CD4-positive, alpha-beta memory T cell (primary cell): ENCODE data around the gene CTSZ. TPM values are rescaled to one million over a fixed set of nuclear protein-coding genes. Genes with fewer than 3 reads are reported as not detected.

Experiments used
- CTCF ChIA-PET: fragments of 350-600 bp; sonication (Branson Sonifier 250); formaldehyde crosslinking; loops from one replicate; lab custom pipeline; 2021; ENCODE audit warnings: inconsistent platforms; ENCODE audit not compliant: partially characterized antibody; lab: Charles Lee
- POLR2A ChIA-PET: fragments of 350-600 bp; sonication (Branson Sonifier 250); formaldehyde crosslinking; loops from one replicate; lab custom pipeline; 2021; ENCODE audit not compliant: partially characterized antibody; lab: Charles Lee
- DNase-seq, 5 donors: peaks; one replicate each; pipeline versions ENCODE4 v3.0.0 to v3.0.0-alpha.2; 2020 to 2022; ENCODE audit warnings: mixed read lengths in 1 of 5
- H3K27ac ChIP-seq: one replicate; pipeline ENCODE4 v1.7.0; 2013; ENCODE audit warnings: low read depth, low read length
- H3K27me3 ChIP-seq: 2 replicates; pipeline ENCODE4 v1.7.0; 2013; ENCODE audit warnings: mild to moderate bottlenecking, low read length, moderate library complexity; ENCODE audit not compliant: insufficient read depth
- H3K36me3 ChIP-seq: 2 replicates; pipeline ENCODE4 v1.7.0; 2013; ENCODE audit warnings: mild to moderate bottlenecking, low read length, moderate library complexity; ENCODE audit not compliant: insufficient read depth
- H3K4me1 ChIP-seq: 2 replicates; pipeline ENCODE4 v1.7.0; 2013; ENCODE audit warnings: mild to moderate bottlenecking, low read length, moderate library complexity; ENCODE audit not compliant: insufficient read depth
- H3K4me3 ChIP-seq, 2 donors: one replicate each; pipeline ENCODE4 v1.7.0; 2013; ENCODE audit warnings: low read length in 2 of 2, mild to moderate bottlenecking in 1 of 2
- H3K9me3 ChIP-seq, 2 donors: one replicate each; pipeline ENCODE4 v1.7.0; 2013; ENCODE audit warnings: low read length in 2 of 2, control low read depth in 1 of 2; ENCODE audit not compliant: control insufficient read depth in 1 of 2
- H3K27ac Mint-ChIP-seq, 7 donors: one replicate each; pipeline ENCODE4 v1.8.0; 2020 to 2021; ENCODE audit warnings: mixed read lengths in 7 of 7, mild to moderate bottlenecking in 6 of 7, inconsistent platforms in 3 of 7, moderate library complexity in 3 of 7
- H3K27me3 Mint-ChIP-seq, 2 donors: one replicate each; pipeline ENCODE4 v1.8.0; 2020 to 2021; ENCODE audit warnings: mixed read lengths in 2 of 2
- H3K36me3 Mint-ChIP-seq, 2 donors: one replicate each; pipeline ENCODE4 v1.8.0; 2020 to 2021; ENCODE audit warnings: mixed read lengths in 2 of 2, inconsistent platforms in 1 of 2, mild to moderate bottlenecking in 1 of 2
- H3K4me1 Mint-ChIP-seq, 4 donors: one replicate each; pipeline ENCODE4 v1.8.0; 2020 to 2021; ENCODE audit warnings: mixed read lengths in 4 of 4, mild to moderate bottlenecking in 1 of 4
- H3K4me3 Mint-ChIP-seq, 8 donors: one replicate each; pipeline ENCODE4 v1.8.0; 2020 to 2021; ENCODE audit warnings: mixed read lengths in 8 of 8, mild to moderate bottlenecking in 7 of 8, moderate library complexity in 6 of 8, inconsistent platforms in 3 of 8
- H3K9me3 Mint-ChIP-seq, 8 donors: one replicate each; pipeline ENCODE4 v1.8.0; 2020 to 2021; ENCODE audit warnings: mixed read lengths in 8 of 8, mild to moderate bottlenecking in 5 of 8, inconsistent platforms in 3 of 8, moderate library complexity in 1 of 8
- intact Hi-C: fragments of 100-400 bp; cut with micrococcal nuclease; formaldehyde crosslinking; loops from one replicate; pipeline ENCODE4 v1.15.1; 2023
- polyA plus RNA-seq, 2 donors: library from polyadenylated mRNA; unstranded; fragments of 300-500 nt; fragmentation: Illumina TruSeq; gene quantifications; one replicate each; pipeline ENCODE4 v1.2.3, GENCODE V29; 2021
- total RNA-seq, 2 experiments: library from RNA; stranded (reverse); gene quantifications; one replicate each; pipeline ENCODE4 v1.2.3, GENCODE V29; 2021

Gene CTSZ
- total and polyA plus RNA-seq, 4 experiments from 2014 or later, result 0.76 to 37.3 (median 19.1) TPM

DNA sequence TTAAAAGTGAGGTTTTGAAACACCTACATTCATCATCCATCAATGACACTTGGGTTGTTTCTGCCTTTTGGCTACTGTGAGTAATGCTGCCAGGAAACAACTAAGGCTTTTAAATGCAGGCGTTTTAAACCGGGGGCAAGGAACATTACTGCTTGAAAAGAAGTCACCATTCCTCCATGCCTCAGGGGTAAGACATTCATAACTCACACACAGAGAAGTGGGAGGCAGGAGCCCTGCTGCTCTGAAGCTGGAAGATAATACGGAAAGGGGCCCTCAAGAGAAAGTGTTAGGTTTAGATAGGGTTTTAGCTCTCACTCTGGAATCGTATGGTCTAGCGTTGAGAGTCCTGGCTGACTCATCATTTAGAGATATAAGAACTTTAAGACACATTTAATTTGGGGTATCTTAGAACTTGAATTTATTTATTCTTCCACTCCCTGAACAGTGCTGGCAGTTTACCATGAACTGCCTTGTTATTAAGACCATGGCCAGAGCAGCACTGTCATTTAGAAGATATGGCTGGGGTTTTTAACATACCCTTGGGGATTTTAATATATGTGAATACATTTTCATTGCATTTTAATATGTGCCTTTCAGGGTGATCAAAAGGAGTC lies 14.0 kb upstream of the CTSZ start:
- Histone ChIP-seq H3K4me3 (no peak overlapping the region), H3K9me3 (no peaks in the 10 kb centered on the region), H3K36me3 (peaks cover 41% of the 10 kb centered on the region), H3K27me3 (no peaks in the 10 kb centered on the region), H3K4me1 (peaks cover 11% of the 10 kb centered on the region), H3K27ac (no peak overlapping the region)
- H3K27ac Mint-ChIP-seq, result peak overlapping the region in 3 of 7 donors; percentile 15 to 32 (median 30)
- ChIA-PET POLR2A (interaction anchor here (1.0 to 1.6 kb wide), 2 partner anchors 11 to 109 kb away, joined by 3 read pairs; partner anchors contain the start of gene ATP5F1E), CTCF (no interaction called here)
- H3K4me1 Mint-ChIP-seq, result peaks cover 14 to 35% (median 21%) of the 10 kb centered on the region in 4 donors
- no peaks in the 10 kb centered on the region for H3K27me3 Mint-ChIP-seq
- no peaks in the 10 kb centered on the region for H3K9me3 Mint-ChIP-seq
- no peak overlapping the region for H3K4me3 Mint-ChIP-seq
- intact Hi-C loops, result no loop called here
- DNase-seq, result no peak
- peaks cover 30 to 40% of the 10 kb centered on the region in 2 donors for H3K36me3 Mint-ChIP-seq

DNA sequence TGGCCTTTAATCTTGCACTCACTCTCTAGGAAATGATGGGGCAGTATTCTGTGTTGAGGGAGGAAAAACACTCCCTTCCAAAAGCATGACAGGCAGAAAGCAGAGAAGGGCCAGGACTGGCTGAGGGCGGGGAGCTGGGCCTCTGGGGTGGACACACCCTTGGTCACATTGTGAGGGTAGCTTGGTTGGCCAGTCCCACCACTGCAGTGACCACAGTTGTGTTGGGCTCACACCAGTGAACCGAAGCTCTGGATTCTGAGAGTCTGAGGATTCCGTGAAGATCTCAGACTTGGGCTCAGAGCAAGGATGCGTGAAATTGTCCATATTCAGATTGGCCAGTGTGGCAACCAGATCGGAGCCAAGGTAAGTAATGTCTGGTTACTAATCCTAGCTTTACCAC lies 12.2 kb upstream of the CTSZ start, which contains the start of gene TUBB1:
Gene TUBB1 (plus strand): TSS at position 213 of the 400 bp plus-strand sequence. CDS start 94 bp downstream, at position 307.
- peak within 1 kb of the TSS in 1 of 8 donors; percentile 18 for H3K4me3 Mint-ChIP-seq
- H3K27me3 Mint-ChIP-seq, result no peaks in the 10 kb centered on the region
- peaks cover 20% of the 10 kb centered on the region for H3K4me1 ChIP-seq
- H3K36me3 Mint-ChIP-seq, result peaks cover 18 to 25% of the 10 kb centered on the region in 2 donors
- no peaks in the 10 kb centered on the region for H3K9me3 ChIP-seq
- H3K27ac ChIP-seq, result no peak within 1 kb of the TSS
- ChIA-PET CTCF (interaction anchor here (1.0 to 1.2 kb wide), 2 partner anchors 13 to 149 kb away, joined by 3 to 7 read pairs; partner anchors contain the start of gene ATP5F1E), POLR2A (interaction anchor here (4.1 kb wide), 1 partner anchor 13 kb away, joined by 19 read pairs; the partner anchor contains the start of gene ATP5F1E)
- no peak for DNase-seq
- H3K4me1 Mint-ChIP-seq, result peaks cover 16 to 31% (median 19%) of the 10 kb centered on the region in 4 donors
- H3K4me3 ChIP-seq, result no peak within 1 kb of the TSS
- no peaks in the 10 kb centered on the region for H3K27me3 ChIP-seq
- peaks cover 24% of the 10 kb centered on the region for H3K36me3 ChIP-seq
- H3K27ac Mint-ChIP-seq, result peak within 1 kb of the TSS in 1 of 7 donors; percentile 13
- intact Hi-C loops, result no loop called here
- H3K9me3 Mint-ChIP-seq, result no peaks in the 10 kb centered on the region

DNA sequence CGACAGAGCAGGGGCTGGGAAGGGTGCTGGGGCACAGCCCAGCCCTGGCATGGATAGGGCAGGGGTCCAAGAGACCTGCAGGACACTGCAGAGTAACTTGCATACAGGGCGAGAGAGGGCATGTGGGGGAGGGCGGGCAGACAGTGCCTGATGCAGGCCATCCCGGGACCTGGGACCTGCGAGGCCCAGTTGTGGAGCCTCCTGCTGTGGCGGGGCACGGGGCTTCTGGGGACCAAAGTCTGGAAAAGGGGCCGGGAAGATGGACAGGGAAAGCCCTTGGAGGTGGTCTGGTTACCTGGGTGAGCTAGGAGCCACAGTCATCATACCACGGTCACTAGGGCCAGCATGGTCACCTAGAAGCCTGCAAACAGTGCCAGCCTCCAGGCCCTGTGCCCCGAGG lies 11.8 kb upstream of the CTSZ start:
- Histone ChIP-seq H3K27me3 (no peaks in the 10 kb centered on the region), H3K27ac (no peak overlapping the region), H3K36me3 (peaks cover 20% of the 10 kb centered on the region), H3K9me3 (no peaks in the 10 kb centered on the region), H3K4me1 (peaks cover 24% of the 10 kb centered on the region), H3K4me3 (no peak overlapping the region)
- H3K27me3 Mint-ChIP-seq, result no peaks in the 10 kb centered on the region
- DNase-seq, result no peak
- POLR2A ChIA-PET, result interaction anchor here (4.1 kb wide), 1 partner anchor 13 kb away, joined by 19 read pairs; the partner anchor contains the start of gene ATP5F1E
- H3K9me3 Mint-ChIP-seq, result no peaks in the 10 kb centered on the region
- H3K36me3 Mint-ChIP-seq, result peaks cover 14 to 21% of the 10 kb centered on the region in 2 donors
- peak overlapping the region in 1 of 7 donors; percentile 13 for H3K27ac Mint-ChIP-seq
- intact Hi-C loops, result no loop called here
- CTCF ChIA-PET, result interaction anchor here (1.2 kb wide), 1 partner anchor 148 kb away, joined by 7 read pairs; no protein-coding TSS in a partner anchor
- peaks cover 20 to 31% (median 23%) of the 10 kb centered on the region in 4 donors for H3K4me1 Mint-ChIP-seq
- peak overlapping the region in 1 of 8 donors; percentile 18 for H3K4me3 Mint-ChIP-seq

DNA sequence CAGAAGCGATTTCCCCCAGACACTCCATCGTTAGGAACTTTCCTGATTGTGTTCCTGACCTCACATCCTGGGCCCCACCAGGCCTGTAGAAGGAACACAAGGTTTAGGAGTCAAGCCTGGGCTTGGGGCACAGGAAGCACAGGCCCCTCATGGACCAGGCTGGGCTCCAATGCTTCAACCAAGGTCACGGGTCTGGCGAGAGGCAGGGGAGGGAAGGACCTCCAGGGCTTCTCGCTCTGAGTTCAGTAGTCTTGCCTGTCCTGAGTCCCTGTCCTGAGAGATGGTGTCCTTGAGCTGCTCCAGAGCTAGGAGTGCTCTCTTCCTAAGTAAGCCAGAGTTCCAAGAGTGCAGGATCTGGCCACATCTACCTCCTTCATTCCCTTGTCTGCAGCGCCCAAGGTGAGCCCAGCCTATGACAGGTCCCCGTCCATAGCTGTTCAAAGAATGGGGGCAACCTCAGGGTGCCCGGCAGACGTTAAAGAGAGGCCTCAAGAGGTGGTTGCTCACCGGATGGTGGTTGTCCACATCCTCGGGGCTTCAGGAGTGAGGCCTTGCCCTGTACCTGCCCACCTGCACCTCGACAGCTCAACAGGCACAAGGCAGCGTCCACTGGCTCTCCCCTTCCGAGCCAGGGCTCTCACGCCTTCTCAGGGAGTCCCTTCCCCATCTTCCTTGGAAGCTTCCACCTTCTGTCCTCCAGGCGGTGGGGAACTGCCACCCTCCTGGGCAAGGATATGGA lies 10.6 kb upstream of the CTSZ start:
- intact Hi-C loops, result no loop called here
- Mint-ChIP-seq H3K4me3 (no peak overlapping the region), H3K4me1 (peaks cover 24 to 40% (median 30%) of the 10 kb centered on the region in 4 donors), H3K27me3 (no peaks in the 10 kb centered on the region), H3K27ac (peak overlapping the region in 4 of 7 donors; percentile 19 to 60 (median 30)), H3K9me3 (no peaks in the 10 kb centered on the region), H3K36me3 (peaks cover 5 to 10% of the 10 kb centered on the region in 2 donors)
- H3K4me3 ChIP-seq, result no peak overlapping the region
- ChIA-PET CTCF (no interaction called here), POLR2A (interaction anchor here (4.1 kb wide), 1 partner anchor 14 kb away, joined by 19 read pairs; the partner anchor contains the start of gene ATP5F1E)
- H3K27ac ChIP-seq, result no peak overlapping the region
- H3K9me3 ChIP-seq, result no peaks in the 10 kb centered on the region
- peaks cover 8% of the 10 kb centered on the region for H3K36me3 ChIP-seq
- H3K27me3 ChIP-seq, result no peaks in the 10 kb centered on the region
- peaks cover 31% of the 10 kb centered on the region for H3K4me1 ChIP-seq
- DNase-seq, result no peak

DNA sequence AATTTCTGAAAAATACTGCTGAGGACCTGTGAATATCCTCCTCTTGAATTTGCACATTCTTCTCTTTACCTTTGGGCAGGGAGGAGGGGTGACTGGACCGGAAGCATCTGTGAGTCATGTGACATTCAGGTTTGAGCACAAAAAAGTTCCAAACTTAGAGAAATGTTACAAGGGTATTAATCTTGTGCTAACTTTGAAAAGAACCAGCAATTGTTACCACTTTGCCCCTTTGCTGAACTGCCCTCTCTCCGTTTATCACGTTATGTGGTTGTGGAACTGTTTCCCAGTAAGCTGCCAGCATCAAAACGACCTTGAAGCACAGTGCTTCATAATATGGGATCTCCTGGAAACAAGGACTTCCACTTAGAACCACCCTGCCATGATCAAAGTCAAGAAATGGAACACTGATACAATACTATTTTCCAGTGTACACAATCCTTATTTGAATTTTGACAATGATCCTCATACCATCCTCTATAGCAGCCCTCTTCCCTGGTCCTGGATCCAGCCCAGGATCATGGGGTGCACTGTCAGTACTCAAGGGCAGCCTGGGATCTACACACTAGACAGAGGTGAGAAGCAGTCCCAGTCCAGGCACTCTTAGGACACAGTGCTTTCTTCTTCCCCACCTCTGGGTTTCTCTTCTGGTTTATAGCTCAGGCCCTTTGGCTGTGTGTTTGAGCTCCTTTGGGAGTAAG lies 9.9 kb upstream of the CTSZ start:
- Histone ChIP-seq H3K4me1 (peaks cover 31% of the 10 kb centered on the region), H3K27ac (no peak overlapping the region), H3K4me3 (no peak overlapping the region), H3K27me3 (no peaks in the 10 kb centered on the region), H3K36me3 (peaks cover 4% of the 10 kb centered on the region), H3K9me3 (no peaks in the 10 kb centered on the region)
- DNase-seq, result no peak
- ChIA-PET POLR2A (interaction anchor here (4.1 kb wide), 1 partner anchor 15 kb away, joined by 19 read pairs; the partner anchor contains the start of gene ATP5F1E), CTCF (no interaction called here)
- no peaks in the 10 kb centered on the region for H3K9me3 Mint-ChIP-seq
- H3K36me3 Mint-ChIP-seq, result peaks cover 0 to 5% of the 10 kb centered on the region in 2 donors
- H3K4me3 Mint-ChIP-seq, result peak overlapping the region in 3 of 8 donors; percentile 1 to 21 (median 10)
- no peaks in the 10 kb centered on the region for H3K27me3 Mint-ChIP-seq
- peak overlapping the region in 4 of 7 donors; percentile 0 to 60 (median 46) for H3K27ac Mint-ChIP-seq
- H3K4me1 Mint-ChIP-seq, result peaks cover 25 to 43% (median 33%) of the 10 kb centered on the region in 4 donors
- intact Hi-C loops, result no loop called here

DNA sequence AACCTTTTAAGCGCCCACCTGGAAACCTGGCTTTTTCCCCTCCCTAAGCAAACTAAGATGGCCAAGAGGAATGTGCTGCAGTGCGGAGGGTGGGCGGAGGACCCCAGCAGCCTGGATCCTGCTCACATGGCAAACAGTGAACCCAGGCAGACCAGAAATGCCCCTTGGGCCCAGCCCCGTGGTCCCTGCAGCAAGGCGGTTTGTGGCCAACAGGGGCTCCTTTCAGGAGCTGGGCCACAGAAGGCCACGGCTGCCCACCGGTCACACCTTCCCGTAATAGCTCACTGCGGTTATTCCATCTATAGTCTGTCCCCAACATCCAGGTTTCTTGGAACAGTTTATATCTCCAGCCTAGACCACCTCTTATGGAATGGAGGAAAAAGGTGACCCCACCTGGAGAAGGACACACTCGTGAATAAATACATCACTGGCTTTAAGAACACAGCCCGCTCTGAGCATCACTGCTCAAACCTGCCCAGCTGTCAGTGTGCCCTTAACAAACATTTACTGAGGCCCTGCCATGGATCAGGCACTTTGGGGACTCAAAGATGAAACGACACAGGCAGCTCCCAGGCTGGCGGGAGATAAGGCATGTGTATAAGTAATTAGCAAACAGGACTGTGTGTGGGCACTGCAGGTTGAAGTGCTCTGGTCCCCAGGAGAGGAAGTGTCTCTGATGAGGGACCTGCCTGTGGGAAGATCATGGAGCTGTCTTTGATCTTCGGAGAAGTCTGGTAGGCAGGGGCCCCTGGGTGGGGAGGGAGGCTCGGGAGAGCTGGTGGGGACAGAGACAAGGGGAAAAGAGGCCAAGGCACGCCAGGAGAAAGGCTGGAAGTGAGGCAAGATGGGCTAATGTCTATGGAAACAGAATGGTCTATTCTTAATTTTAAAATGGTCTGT lies 9.0 kb upstream of the CTSZ start:
- no peaks in the 10 kb centered on the region for H3K9me3 ChIP-seq
- peaks cover 31% of the 10 kb centered on the region for H3K4me1 ChIP-seq
- Mint-ChIP-seq H3K27ac (peak overlapping the region in 3 of 7 donors; percentile 27 to 57 (median 51)), H3K4me3 (peak overlapping the region in 1 of 8 donors; percentile 15), H3K9me3 (no peaks in the 10 kb centered on the region), H3K36me3 (peaks cover 0 to 5% of the 10 kb centered on the region in 2 donors), H3K4me1 (peaks cover 30 to 48% (median 37%) of the 10 kb centered on the region in 4 donors), H3K27me3 (no peaks in the 10 kb centered on the region)
- no peak for DNase-seq
- no peaks in the 10 kb centered on the region for H3K36me3 ChIP-seq
- H3K4me3 ChIP-seq, result no peak overlapping the region
- intact Hi-C loops, result no loop called here
- CTCF ChIA-PET, result no interaction called here
- H3K27ac ChIP-seq, result no peak overlapping the region
- H3K27me3 ChIP-seq, result no peaks in the 10 kb centered on the region
- POLR2A ChIA-PET, result interaction anchor here (1.0 to 4.1 kb wide), 2 partner anchors 16 to 34 kb away, joined by 3 to 19 read pairs; partner anchors contain the start of gene ATP5F1E
